OCI-LY7 (cell line): ENCODE data around the gene PLXNA3.

Experiments
- EZH2phosphoT487 ChIP-seq: fragments of 200-600 bp; sonication (generic); IDR thresholded peaks from 2 replicates; pipeline ENCODE4 v1.6.1; 2018; ENCODE audit warnings: low read depth, borderline replicate concordance, mild to moderate bottlenecking, mixed run types, antibody characterized with exemption, low read length, moderate library complexity, mixed read lengths
- TF ChIP-seq, protein P1 (sequence below): fragments of 200-600 bp; sonication (generic); conservative IDR thresholded peaks from 2 replicates; pipeline ENCODE4 v1.5.1; 2014; ENCODE audit warnings: mild to moderate bottlenecking, antibody characterized with exemption, low read length, moderate library complexity, mixed read lengths

DNA sequence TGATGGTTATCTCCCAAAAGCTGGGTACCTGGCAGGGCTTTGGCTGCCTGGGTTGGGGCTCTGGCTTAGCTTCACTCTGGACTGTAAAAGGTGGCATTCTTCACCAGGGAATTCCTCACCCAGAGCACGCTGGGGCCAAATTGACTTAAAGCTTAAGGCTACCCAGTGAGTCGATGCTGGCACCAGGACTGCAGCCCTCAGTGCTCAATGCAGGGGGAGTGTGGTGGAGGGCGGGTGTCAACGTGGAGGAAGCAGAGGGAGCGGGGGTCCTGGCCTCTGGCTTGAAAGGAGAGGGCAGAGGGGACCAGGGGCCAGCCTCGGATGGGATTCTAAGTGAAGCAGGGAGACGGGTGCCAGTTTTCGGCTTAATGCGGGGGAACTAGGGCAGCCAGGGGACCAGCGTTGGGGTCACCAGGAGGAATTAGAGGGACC, 14.6 kb upstream of the PLXNA3 start:
- TF ChIP-seq, protein P1, sequence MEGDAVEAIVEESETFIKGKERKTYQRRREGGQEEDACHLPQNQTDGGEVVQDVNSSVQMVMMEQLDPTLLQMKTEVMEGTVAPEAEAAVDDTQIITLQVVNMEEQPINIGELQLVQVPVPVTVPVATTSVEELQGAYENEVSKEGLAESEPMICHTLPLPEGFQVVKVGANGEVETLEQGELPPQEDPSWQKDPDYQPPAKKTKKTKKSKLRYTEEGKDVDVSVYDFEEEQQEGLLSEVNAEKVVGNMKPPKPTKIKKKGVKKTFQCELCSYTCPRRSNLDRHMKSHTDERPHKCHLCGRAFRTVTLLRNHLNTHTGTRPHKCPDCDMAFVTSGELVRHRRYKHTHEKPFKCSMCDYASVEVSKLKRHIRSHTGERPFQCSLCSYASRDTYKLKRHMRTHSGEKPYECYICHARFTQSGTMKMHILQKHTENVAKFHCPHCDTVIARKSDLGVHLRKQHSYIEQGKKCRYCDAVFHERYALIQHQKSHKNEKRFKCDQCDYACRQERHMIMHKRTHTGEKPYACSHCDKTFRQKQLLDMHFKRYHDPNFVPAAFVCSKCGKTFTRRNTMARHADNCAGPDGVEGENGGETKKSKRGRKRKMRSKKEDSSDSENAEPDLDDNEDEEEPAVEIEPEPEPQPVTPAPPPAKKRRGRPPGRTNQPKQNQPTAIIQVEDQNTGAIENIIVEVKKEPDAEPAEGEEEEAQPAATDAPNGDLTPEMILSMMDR, result no peak
- no peak for TF ChIP-seq EZH2phosphoT487
